ENCODE measurements around the gene FAM78B. TPM values are rescaled to one million over a fixed set of nuclear protein-coding genes. Genes with fewer than 3 reads are reported as not detected.

Gene FAM78B
- total and polyA plus RNA-seq, 2 of the 8 experiments (the other 6 are each of a cell fraction or from before 2014, with no cell fraction given) = 2.3 to 3.6 TPM

DNA sequence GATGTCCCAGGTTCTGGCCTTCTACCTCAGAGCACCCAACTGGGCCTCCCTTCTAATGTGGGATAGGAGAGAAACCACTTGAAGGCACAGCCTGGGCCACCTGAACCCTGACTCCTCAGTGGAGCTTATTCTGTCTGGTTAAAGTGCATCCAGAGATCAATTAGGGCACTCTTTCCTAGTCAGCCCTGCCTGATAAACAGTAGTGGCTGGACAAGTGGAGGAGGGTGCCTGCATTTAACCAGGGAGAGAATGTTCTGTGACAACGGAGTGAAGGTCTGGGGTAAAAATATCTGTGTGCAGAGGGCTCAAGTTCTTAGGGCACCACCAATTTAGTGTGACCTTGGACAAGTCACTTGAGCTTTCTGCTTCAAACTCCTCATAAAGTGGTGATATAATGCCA lies 101.8 kb downstream of the FAM78B start:
- DNase-seq (ENCODE audit: low read depth in 1 of 2, low spot score in 2 of 2) (no peak), FAIRE-seq (no peak)
- Histone ChIP-seq H4K5ac (ENCODE audit: insufficient read length, low read depth, low read length) (no peak overlapping the region), H3K56ac (replicated peaks; ENCODE audit: insufficient read length, low read depth, low read length) (no peak overlapping the region), H3K27ac (ENCODE audit: low read depth, low read length) (no peak overlapping the region), H4K91ac (replicated peaks; ENCODE audit: insufficient read length, low read length) (no peak overlapping the region), H2BK20ac (ENCODE audit: low read length) (no peak overlapping the region), H3K4me3 (ENCODE audit: extremely low read depth in 1 of 4, insufficient read depth in 2 of 4, low read depth in 3 of 4, low read length in 4 of 4) (no peak overlapping the region), H3K23ac (ENCODE audit: insufficient read length) (no peak overlapping the region), H2AK5ac (ENCODE audit: low read depth, low read length) (no peak overlapping the region), H2AFZ (ENCODE audit: low read length) (no peak overlapping the region), H4K8ac (ENCODE audit: extremely low read depth, insufficient read depth, low read length) (no peak overlapping the region), H3K79me2 (ENCODE audit: control insufficient read depth in 1 of 2, insufficient read depth in 2 of 2, low read length in 2 of 2) (no peaks in the 10 kb centered on the region), H2BK120ac (replicated peaks; ENCODE audit: low read depth, low read length) (no peak overlapping the region), H3K9me3 (ENCODE audit: insufficient read depth in 2 of 2, low read depth in 1 of 2, low read length in 1 of 2) (no peaks in the 10 kb centered on the region), H2BK12ac (ENCODE audit: low read depth, low read length) (no peak overlapping the region), H3K4me1 (replicated peaks in 1 of 4; ENCODE audit: control insufficient read depth in 3 of 4, insufficient read depth in 4 of 4, low read length in 3 of 4) (peaks cover 0 to 2% (median 0%) of the 10 kb centered on the region in 4 experiments; a peak in 1 of 7 replicates), H3K79me1 (ENCODE audit: low read depth, low read length) (no peaks in the 10 kb centered on the region), H2BK5ac (ENCODE audit: low read depth, low read length) (no peak overlapping the region), H3K4me2 (ENCODE audit: insufficient read depth in 1 of 2, low read depth in 2 of 2, low read length in 2 of 2) (no peak overlapping the region), H3K27me3 (replicated peaks in 1 of 4; ENCODE audit: control insufficient read depth in 3 of 4, extremely low read depth in 1 of 4, insufficient read depth in 3 of 4, low read length in 3 of 4) (no peaks in the 10 kb centered on the region), H2BK15ac (ENCODE audit: low read length) (no peak overlapping the region), H3K36me3 (ENCODE audit: control insufficient read depth in 2 of 4, insufficient read depth in 4 of 4, low read length in 3 of 4) (no peaks in the 10 kb centered on the region), H3K18ac (ENCODE audit: extremely low read depth, low read length) (no peak overlapping the region), H3K23me2 (ENCODE audit: low read depth, low read length) (no peaks in the 10 kb centered on the region), H3K4ac (replicated peaks; ENCODE audit: insufficient read length, low read depth, low read length) (no peak overlapping the region), H4K20me1 (replicated peaks in 1 of 2; ENCODE audit: control insufficient read depth in 1 of 2, insufficient read depth in 2 of 2, low read length in 2 of 2) (no peaks in the 10 kb centered on the region), H3K9ac (replicated peaks in 1 of 4; ENCODE audit: extremely low read depth in 1 of 4, low read depth in 3 of 4, low read length in 3 of 4) (no peak overlapping the region), H3K14ac (ENCODE audit: insufficient read length) (no peak overlapping the region)
- POLR2A ChIA-PET (ENCODE audit: partially characterized antibody) = no interaction called here
- CTCF ChIA-PET (ENCODE audit: partially characterized antibody) = interaction anchor here (1.2 to 2.4 kb wide), 3 partner anchors 14 to 68 kb away, joined by 3 to 7 read pairs (median 5); no protein-coding TSS in a partner anchor
- 82% methylated on average over 1 of the region's 1 CpG; no CpG with 5 or more reads in 1 of the 2 experiments for WGBS, 2 experiments (ENCODE audit: extremely low coverage in 1 of 2, insufficient coverage in 1 of 2, insufficient read length in 1 of 2, insufficient replicate concordance in 2 of 2, low coverage in 1 of 2, low lambda C conversion rate in 2 of 2, missing lambda C conversion rate in 1 of 2)
- TF ChIP-seq, protein P1, sequence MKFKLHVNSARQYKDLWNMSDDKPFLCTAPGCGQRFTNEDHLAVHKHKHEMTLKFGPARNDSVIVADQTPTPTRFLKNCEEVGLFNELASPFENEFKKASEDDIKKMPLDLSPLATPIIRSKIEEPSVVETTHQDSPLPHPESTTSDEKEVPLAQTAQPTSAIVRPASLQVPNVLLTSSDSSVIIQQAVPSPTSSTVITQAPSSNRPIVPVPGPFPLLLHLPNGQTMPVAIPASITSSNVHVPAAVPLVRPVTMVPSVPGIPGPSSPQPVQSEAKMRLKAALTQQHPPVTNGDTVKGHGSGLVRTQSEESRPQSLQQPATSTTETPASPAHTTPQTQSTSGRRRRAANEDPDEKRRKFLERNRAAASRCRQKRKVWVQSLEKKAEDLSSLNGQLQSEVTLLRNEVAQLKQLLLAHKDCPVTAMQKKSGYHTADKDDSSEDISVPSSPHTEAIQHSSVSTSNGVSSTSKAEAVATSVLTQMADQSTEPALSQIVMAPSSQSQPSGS (IDR thresholded peaks at IDR 0.05; ENCODE audit: low read length) = no peak
- no peak for TF ChIP-seq BACH1 (IDR thresholded peaks at IDR 0.05; ENCODE audit: low read length)
- no peak for TF ChIP-seq CREB1 (IDR thresholded peaks at IDR 0.05)
- TF ChIP-seq RXRA (IDR thresholded peaks at IDR 0.05; ENCODE audit: insufficient read depth, low read depth, low read length) = no peak
- no peak for TF ChIP-seq JUND (IDR thresholded peaks at IDR 0.05; ENCODE audit: low read length)
- TF ChIP-seq GABPA (IDR thresholded peaks at IDR 0.05; ENCODE audit: borderline replicate concordance, insufficient read depth, low read length) = no peak
- TF ChIP-seq SUZ12 (IDR thresholded peaks at IDR 0.05; ENCODE audit: low read length) = no peak
